ENCODE measurements around the gene MYG1. TPM values are rescaled to one million over a fixed set of nuclear protein-coding genes. Genes with fewer than 3 reads are reported as not detected.

The MYG1 gene
- 10 to 100 TPM; 25.4 to 25.7 TPM for total RNA-seq

GRCh38 chr12:53299454-53300180 is at the start of gene MYG1:
TSS of gene MYG1 (plus strand) at chr12:53299695. CDS start at chr12:53299738, 43 bp downstream.
- no peaks in the 10 kb centered on the region for H3K9me3 ChIP-seq
- H3K4me3 ChIP-seq, result peak within 1 kb of the TSS; percentile 48 to 85
- H3K27me3 ChIP-seq, result no peaks in the 10 kb centered on the region
- TF ChIP-seq CTCF (IDR thresholded peaks at IDR 0.05) (peak in 4 of 7 experiments; percentile 10 to 45 (median 35)), POLR2A (IDR thresholded peaks at IDR 0.05) (peak; percentile 35 to 82 (median 81))
- ATAC-seq (peak; percentile 83), DNase-seq (peak; percentile 87 to 93 (median 91))
- H3K27ac ChIP-seq, result peak within 1 kb of the TSS in 2 of 4 donors; percentile 74 to 76
- peaks cover 0 to 9% of the 10 kb centered on the region in 2 donors for H3K36me3 ChIP-seq (replicated peaks in 1 of 2; ENCODE audit: insufficient read depth in 1 of 2, low read depth in 2 of 2)
- intact Hi-C loops (cut with DNase I), result no loop called here
- 1 to 2% methylated on average over 9 to 49 of the region's 51 CpGs for WGBS, 2 donors
- peaks cover 49% of the 10 kb centered on the region for H3K4me1 ChIP-seq

- H3K36me3 ChIP-seq (replicated peaks in 1 of 2; ENCODE audit: insufficient read depth in 1 of 2, low read depth in 2 of 2), result no peaks in the 10 kb centered on the region
- TF ChIP-seq POLR2A (IDR thresholded peaks at IDR 0.05), result peak in 2 of 3 donors; percentile 63 to 64
- peak in 6 of 7 experiments; percentile 6 to 57 (median 56) for TF ChIP-seq CTCF (IDR thresholded peaks at IDR 0.05)
- peak overlapping the region; percentile 80 to 93 (median 90) for H3K27ac ChIP-seq
- ATAC-seq, result peak; percentile 88
- peaks cover 33% of the 10 kb centered on the region for H3K4me1 ChIP-seq
- WGBS, 2 donors, result 0% methylated on average over 4 to 51 of the region's 51 CpGs
- peak overlapping the region; percentile 80 to 89 for H3K4me3 ChIP-seq
- DNase-seq, result peak; percentile 79 to 89 (median 86)
- H3K27me3 ChIP-seq, result no peaks in the 10 kb centered on the region
- intact Hi-C loops (cut with DNase I), result loop anchor here (5.0 kb wide), 1 partner anchor 41 kb away; no protein-coding TSS in a partner anchor
- H3K9me3 ChIP-seq, result no peaks in the 10 kb centered on the region
Measured at GRCh38 chr12:53251477-53252348, 47.8 kb upstream of the MYG1 start.

GRCh38 chr12:53252349-53252916 is 47.1 kb upstream of the MYG1 start:
- no peaks in the 10 kb centered on the region for H3K9me3 ChIP-seq
- ATAC-seq (no peak), DNase-seq (peak; percentile 25 to 40 (median 30))
- peaks cover 33% of the 10 kb centered on the region for H3K4me1 ChIP-seq
- intact Hi-C loops (cut with DNase I), result loop anchor here (5.0 kb wide), 1 partner anchor 40 kb away; no protein-coding TSS in a partner anchor
- TF ChIP-seq CTCF (IDR thresholded peaks at IDR 0.05), result no peak
- no peaks in the 10 kb centered on the region for H3K36me3 ChIP-seq (replicated peaks in 1 of 2; ENCODE audit: insufficient read depth in 1 of 2, low read depth in 2 of 2)
- 1 to 7% methylated on average over 13 to 19 of the region's 19 CpGs for WGBS, 2 donors
- H3K4me3 ChIP-seq, result peak overlapping the region; percentile 80 to 89
- H3K27ac ChIP-seq, result peak overlapping the region; percentile 80 to 93 (median 90)
- H3K27me3 ChIP-seq, result no peaks in the 10 kb centered on the region

GRCh38 chr12:53253298-53253697 is 46.2 kb upstream of the MYG1 start:
- no peak overlapping the region for H3K27ac ChIP-seq
- whole genome bisulfite sequencing, 2 donors, result 88 to 91% methylated on average over 11 to 13 of the region's 13 CpGs

More at GRCh38 chr12:53253298-53253697, 46.2 kb upstream of the MYG1 start:
- H3K36me3 ChIP-seq (replicated peaks in 1 of 2; ENCODE audit: insufficient read depth in 1 of 2, low read depth in 2 of 2), result no peaks in the 10 kb centered on the region
- H3K9me3 ChIP-seq, result no peaks in the 10 kb centered on the region
- H3K27me3 ChIP-seq, result no peaks in the 10 kb centered on the region
- TF ChIP-seq POLR2A (IDR thresholded peaks at IDR 0.05) (no peak), CTCF (IDR thresholded peaks at IDR 0.05) (no peak)
- ATAC-seq (no peak), DNase-seq (no peak)
- peaks cover 33% of the 10 kb centered on the region for H3K4me1 ChIP-seq
- H3K4me3 ChIP-seq, result no peak overlapping the region
- intact Hi-C loops (cut with DNase I), result loop anchor here (5.0 kb wide), 1 partner anchor 39 kb away; no protein-coding TSS in a partner anchor
